ENCODE data around the gene ANKRD34C.

The ANKRD34C gene

DNA sequence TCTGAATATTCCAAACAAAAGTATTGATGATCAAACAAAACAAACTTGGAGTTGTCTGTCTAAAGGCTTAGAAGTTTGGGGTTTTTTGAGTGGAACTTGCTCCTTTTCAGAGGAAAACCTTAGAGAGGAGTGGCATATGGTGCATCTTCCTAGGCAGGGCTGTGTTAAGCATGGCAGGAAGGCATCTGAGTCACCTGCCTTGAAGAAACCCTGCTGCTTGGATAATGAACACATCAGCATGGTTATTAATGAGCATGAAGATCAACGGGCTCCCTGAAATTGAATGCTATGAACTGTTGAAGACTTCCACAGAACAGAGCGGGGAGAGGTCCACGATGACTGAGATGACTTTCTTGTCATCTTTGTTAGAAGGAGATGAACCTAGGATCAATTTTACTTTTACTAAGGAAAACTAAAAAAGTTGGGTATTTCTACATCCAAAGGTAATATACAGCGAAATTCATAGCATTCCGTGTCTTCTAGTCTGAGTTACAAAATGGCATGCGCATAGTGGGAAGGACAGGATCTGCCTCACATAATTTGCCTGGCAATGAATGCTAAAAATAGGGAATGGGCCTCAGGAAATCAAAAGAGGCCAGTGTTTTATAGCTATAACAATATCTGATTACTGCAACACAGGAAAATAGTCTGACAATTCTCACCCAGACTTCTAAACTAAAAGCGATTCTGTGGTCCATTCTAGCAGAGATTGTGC, 16.8 kb downstream of the ANKRD34C start:
- H3K27me3 ChIP-seq (replicated peaks; ENCODE audit: insufficient read depth, low read length), result no peaks in the 10 kb centered on the region
- TF ChIP-seq EZH2phosphoT487 (IDR thresholded peaks at IDR 0.05; ENCODE audit: low read length), result no peak
- TF ChIP-seq, protein P1, sequence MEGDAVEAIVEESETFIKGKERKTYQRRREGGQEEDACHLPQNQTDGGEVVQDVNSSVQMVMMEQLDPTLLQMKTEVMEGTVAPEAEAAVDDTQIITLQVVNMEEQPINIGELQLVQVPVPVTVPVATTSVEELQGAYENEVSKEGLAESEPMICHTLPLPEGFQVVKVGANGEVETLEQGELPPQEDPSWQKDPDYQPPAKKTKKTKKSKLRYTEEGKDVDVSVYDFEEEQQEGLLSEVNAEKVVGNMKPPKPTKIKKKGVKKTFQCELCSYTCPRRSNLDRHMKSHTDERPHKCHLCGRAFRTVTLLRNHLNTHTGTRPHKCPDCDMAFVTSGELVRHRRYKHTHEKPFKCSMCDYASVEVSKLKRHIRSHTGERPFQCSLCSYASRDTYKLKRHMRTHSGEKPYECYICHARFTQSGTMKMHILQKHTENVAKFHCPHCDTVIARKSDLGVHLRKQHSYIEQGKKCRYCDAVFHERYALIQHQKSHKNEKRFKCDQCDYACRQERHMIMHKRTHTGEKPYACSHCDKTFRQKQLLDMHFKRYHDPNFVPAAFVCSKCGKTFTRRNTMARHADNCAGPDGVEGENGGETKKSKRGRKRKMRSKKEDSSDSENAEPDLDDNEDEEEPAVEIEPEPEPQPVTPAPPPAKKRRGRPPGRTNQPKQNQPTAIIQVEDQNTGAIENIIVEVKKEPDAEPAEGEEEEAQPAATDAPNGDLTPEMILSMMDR (IDR thresholded peaks at IDR 0.05; ENCODE audit: low read length), result no peak
- H2AFZ ChIP-seq (ENCODE audit: low read length), result no peak overlapping the region

DNA sequence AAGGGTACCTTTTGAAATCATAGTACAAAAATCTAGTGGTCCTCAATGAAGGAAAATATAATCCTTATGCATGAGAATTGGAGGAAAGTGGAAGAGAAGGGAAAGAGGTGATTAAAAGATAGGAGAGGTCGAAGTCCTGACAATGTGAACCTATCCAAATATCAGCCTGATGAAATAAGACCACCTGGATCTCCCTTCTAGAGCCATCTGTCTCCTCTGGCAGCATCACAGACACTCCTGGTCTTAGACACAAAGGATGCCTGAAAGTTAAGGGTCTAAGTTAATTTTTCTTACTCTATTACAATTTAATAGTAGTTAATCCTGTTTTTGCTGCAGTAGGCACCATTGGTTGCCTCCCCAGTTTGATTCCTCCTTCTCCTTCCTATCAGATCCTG, 17.3 kb downstream of the ANKRD34C start:
- H3K4me1 ChIP-seq (ENCODE audit: low read length), result no peaks in the 10 kb centered on the region
- H2AFZ ChIP-seq (ENCODE audit: low read length), result no peak overlapping the region
- H3K27me3 ChIP-seq (replicated peaks; ENCODE audit: insufficient read depth, low read length), result no peaks in the 10 kb centered on the region
- TF ChIP-seq EZH2phosphoT487 (IDR thresholded peaks at IDR 0.05; ENCODE audit: low read length), result no peak
- TF ChIP-seq EZH2 (optimal IDR thresholded peaks at IDR 0.05; ENCODE audit: low read depth, low read length), result no peak
- TF ChIP-seq, protein P1 (IDR thresholded peaks at IDR 0.05; ENCODE audit: low read length), result no peak
- H3F3A ChIP-seq (ENCODE audit: insufficient read depth, low read length), result no peaks in the 10 kb centered on the region
- no peaks in the 10 kb centered on the region for H3K9me2 ChIP-seq (replicated peaks; ENCODE audit: insufficient read depth, low read length)
- H3K36me3 ChIP-seq (replicated peaks; ENCODE audit: insufficient read depth, low read length), result no peaks in the 10 kb centered on the region
- no peaks in the 10 kb centered on the region for H4K20me1 ChIP-seq (ENCODE audit: insufficient read depth, low read length)
- H3K4me3 ChIP-seq (ENCODE audit: low read length), result no peak overlapping the region
- H3K9ac ChIP-seq (ENCODE audit: low read length), result no peak overlapping the region
- no peaks in the 10 kb centered on the region for H3K9me3 ChIP-seq (replicated peaks; ENCODE audit: insufficient read depth, low read length)
- H3K4me2 ChIP-seq (ENCODE audit: low read depth, low read length), result no peak overlapping the region
- DNase-seq, result no peak
- no peak overlapping the region for H3K27ac ChIP-seq (ENCODE audit: low read length)
- H3K79me2 ChIP-seq (ENCODE audit: low read length), result no peaks in the 10 kb centered on the region

More for the DNA sequence above, 16.8 kb downstream of the ANKRD34C start:
- Histone ChIP-seq H3K36me3 (replicated peaks; ENCODE audit: insufficient read depth, low read length) (no peaks in the 10 kb centered on the region), H3K4me2 (ENCODE audit: low read depth, low read length) (no peak overlapping the region), H3K9me3 (replicated peaks; ENCODE audit: insufficient read depth, low read length) (no peaks in the 10 kb centered on the region), H3K4me3 (ENCODE audit: low read length) (no peak overlapping the region), H3K4me1 (ENCODE audit: low read length) (no peaks in the 10 kb centered on the region), H3K9me2 (replicated peaks; ENCODE audit: insufficient read depth, low read length) (no peaks in the 10 kb centered on the region), H3F3A (ENCODE audit: insufficient read depth, low read length) (no peaks in the 10 kb centered on the region), H3K79me2 (ENCODE audit: low read length) (no peaks in the 10 kb centered on the region), H3K9ac (ENCODE audit: low read length) (no peak overlapping the region), H4K20me1 (ENCODE audit: insufficient read depth, low read length) (no peaks in the 10 kb centered on the region), H3K27ac (ENCODE audit: low read length) (no peak overlapping the region)
- no peak for DNase-seq

DNA sequence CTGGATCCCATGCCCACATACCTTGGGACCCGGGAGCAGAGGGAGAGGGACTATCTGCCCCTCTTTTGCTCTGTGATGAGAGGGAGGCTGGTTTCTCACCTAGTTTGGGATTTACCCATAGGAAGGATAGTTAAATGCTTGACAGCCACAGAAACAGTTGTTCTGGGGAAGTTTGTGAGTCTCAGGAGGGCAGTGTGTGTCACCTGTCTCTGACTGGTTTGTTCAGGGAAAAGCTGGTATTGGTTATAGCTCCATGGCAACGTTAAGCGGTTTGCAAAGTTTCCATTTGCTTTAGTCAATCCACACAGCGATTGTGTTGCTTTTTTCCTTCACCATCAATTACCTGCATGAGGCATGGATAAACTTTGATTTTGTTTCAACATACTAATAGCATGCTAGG, 24.7 kb downstream of the ANKRD34C start:
- Histone ChIP-seq H3K4me1 (ENCODE audit: low read length) (peaks cover 4% of the 10 kb centered on the region; the same call in 1 of the 2 replicates), H3K27ac (ENCODE audit: low read length) (no peak overlapping the region), H2AFZ (ENCODE audit: low read length) (no peak overlapping the region), H3K27me3 (replicated peaks; ENCODE audit: insufficient read depth, low read length) (no peaks in the 10 kb centered on the region), H4K20me1 (ENCODE audit: insufficient read depth, low read length) (no peaks in the 10 kb centered on the region), H3K36me3 (replicated peaks; ENCODE audit: insufficient read depth, low read length) (no peaks in the 10 kb centered on the region), H3K9ac (ENCODE audit: low read length) (no peak overlapping the region), H3K9me3 (replicated peaks; ENCODE audit: insufficient read depth, low read length) (no peaks in the 10 kb centered on the region), H3F3A (ENCODE audit: insufficient read depth, low read length) (no peaks in the 10 kb centered on the region), H3K4me2 (ENCODE audit: low read depth, low read length) (no peak overlapping the region), H3K79me2 (ENCODE audit: low read length) (peaks cover 10% of the 10 kb centered on the region), H3K4me3 (ENCODE audit: low read length) (no peak overlapping the region), H3K9me2 (replicated peaks; ENCODE audit: insufficient read depth, low read length) (no peaks in the 10 kb centered on the region)
- DNase-seq, result no peak
- TF ChIP-seq EZH2 (optimal IDR thresholded peaks at IDR 0.05; ENCODE audit: low read depth, low read length) (no peak), EZH2phosphoT487 (IDR thresholded peaks at IDR 0.05; ENCODE audit: low read length) (no peak)
- TF ChIP-seq, protein P1 (IDR thresholded peaks at IDR 0.05; ENCODE audit: low read length), result no peak

Data from MM.1S (cell line).